Measurements from ENCODE around the gene BPI. TPM values are rescaled to one million over a fixed set of nuclear protein-coding genes. Genes with fewer than 3 reads are reported as not detected.
"Not testable (repeated sequence)": the region's sequence is repeated elsewhere in the genome, so short reads cannot be mapped to it uniquely, and the experiment has no call there.

BPI gene
- total and polyA plus RNA-seq, 2 donors = 0.09 to 0.32 TPM

DNA sequence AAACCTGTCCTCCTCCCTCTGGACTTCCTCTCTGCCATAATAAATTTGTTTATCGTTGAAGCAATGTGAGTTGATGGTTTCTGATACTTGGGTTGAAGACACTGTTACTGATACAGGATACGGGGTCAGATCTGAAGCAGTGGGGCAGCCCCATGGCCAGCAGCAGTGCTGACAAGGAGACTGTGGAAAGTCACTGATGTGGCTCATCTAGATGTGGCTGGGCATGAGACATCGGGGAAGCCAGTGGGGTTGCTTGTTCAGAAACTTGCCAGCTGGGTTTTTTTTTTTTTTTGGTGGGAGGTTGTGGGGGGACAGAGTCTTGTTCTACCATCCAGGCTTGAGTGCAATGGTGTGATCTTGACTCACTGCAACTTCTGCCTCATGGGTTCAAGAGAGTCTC is 2.6 kb upstream of the BPI start:
- H3K4me1 ChIP-seq (ENCODE audit: insufficient read depth) = no peaks in the 10 kb centered on the region
- no peak for DNase-seq (ENCODE audit: extremely low spot score)
- H3K27ac ChIP-seq (ENCODE audit: low read depth) = no peak overlapping the region
- H3K4me3 ChIP-seq (ENCODE audit: low read depth, low read length) = no peak overlapping the region
- H3K36me3 ChIP-seq (ENCODE audit: insufficient read depth) = no peaks in the 10 kb centered on the region
- WGBS = 93% methylated on average over 3 of the region's 3 CpGs

GRCh38 chr20:38302786-38303185 is 1.2 kb upstream of the BPI start:
- no peaks in the 10 kb centered on the region for H3K4me1 ChIP-seq (ENCODE audit: insufficient read depth)
- 27% methylated on average over 11 of the region's 11 CpGs for WGBS
- H3K27ac ChIP-seq (ENCODE audit: low read depth) = no peak overlapping the region
- no peak overlapping the region for H3K4me3 ChIP-seq (ENCODE audit: low read depth, low read length)
- H3K36me3 ChIP-seq (ENCODE audit: insufficient read depth) = no peaks in the 10 kb centered on the region
- no peak for DNase-seq (ENCODE audit: extremely low spot score)

GRCh38 chr20:38304845-38305447 is 990 bp downstream of the BPI start:
- H3K36me3 ChIP-seq (ENCODE audit: insufficient read depth) = no peaks in the 10 kb centered on the region
- H3K27ac ChIP-seq (ENCODE audit: low read depth) = no peak overlapping the region
- DNase-seq (ENCODE audit: extremely low spot score) = no peak
- no peak overlapping the region for H3K4me3 ChIP-seq (ENCODE audit: low read depth, low read length)
- 54% methylated on average over 8 of the region's 8 CpGs for WGBS
- H3K4me1 ChIP-seq (ENCODE audit: insufficient read depth) = no peaks in the 10 kb centered on the region

- Histone ChIP-seq H3K36me3 (ENCODE audit: insufficient read depth) (no peaks in the 10 kb centered on the region), H3K4me1 (ENCODE audit: insufficient read depth) (no peaks in the 10 kb centered on the region), H3K27ac (ENCODE audit: low read depth) (no peak overlapping the region), H3K4me3 (ENCODE audit: low read depth, low read length) (no peak overlapping the region)
- 93% methylated on average over 4 of the region's 4 CpGs for WGBS
- DNase-seq (ENCODE audit: extremely low spot score) = no peak
These were observed 1.6 kb downstream of the BPI start for GRCh38 chr20:38305541-38305940.

DNA sequence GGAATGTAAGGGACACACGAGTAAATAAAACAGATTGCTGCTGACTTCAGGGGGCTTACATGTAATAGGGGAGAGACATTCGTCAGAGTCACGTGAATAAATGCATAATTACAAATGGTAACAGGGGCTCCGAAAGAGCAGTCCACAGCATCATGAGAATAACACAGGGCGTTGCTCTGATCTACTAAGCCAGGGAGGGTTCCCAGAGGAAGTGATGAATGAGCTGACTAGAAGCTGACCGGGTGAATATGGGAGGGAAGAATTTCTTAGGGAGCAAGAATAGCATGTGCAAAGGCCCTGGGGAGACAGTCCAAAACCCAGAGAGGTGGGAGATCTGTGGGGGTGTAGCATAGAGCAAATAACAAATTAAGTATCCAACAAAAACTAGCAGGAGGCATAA is 2.4 kb downstream of the BPI start:
- no peak overlapping the region for H3K4me3 ChIP-seq (ENCODE audit: low read depth, low read length)
- H3K4me1 ChIP-seq (ENCODE audit: insufficient read depth) = no peaks in the 10 kb centered on the region
- no peaks in the 10 kb centered on the region for H3K36me3 ChIP-seq (ENCODE audit: insufficient read depth)
- H3K27ac ChIP-seq (ENCODE audit: low read depth) = no peak overlapping the region
- WGBS = 87% methylated on average over 6 of the region's 6 CpGs
- DNase-seq (ENCODE audit: extremely low spot score) = no peak

DNA sequence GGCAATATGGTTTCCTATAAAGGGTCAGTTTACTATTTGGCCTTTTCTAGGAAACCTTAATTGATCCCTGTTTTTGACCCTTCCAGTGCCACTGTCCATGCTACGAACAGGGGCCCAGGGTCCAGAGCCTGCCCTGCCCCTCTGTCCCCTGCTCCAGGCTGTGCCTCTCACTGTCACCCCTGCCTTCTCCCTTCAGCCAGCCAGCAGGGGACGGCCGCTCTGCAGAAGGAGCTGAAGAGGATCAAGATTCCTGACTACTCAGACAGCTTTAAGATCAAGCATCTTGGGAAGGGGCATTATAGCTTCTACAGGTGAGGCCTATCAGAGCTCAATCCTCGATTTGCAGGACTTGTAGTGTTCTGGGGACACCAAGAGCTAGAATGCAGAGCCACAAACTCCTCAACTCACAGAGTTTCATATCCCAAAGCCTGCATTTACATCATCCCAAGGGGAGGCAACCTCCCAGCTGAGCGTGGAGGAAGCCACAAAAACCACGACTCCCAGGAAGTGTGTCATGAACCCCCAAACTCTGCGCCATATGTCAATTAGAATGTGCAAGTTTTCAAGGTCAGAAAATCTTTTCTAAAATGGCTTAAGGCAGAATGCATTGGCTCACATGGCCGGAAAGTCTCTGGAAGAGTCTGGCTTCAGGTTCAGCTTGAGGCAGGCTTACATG is 3.6 kb downstream of the BPI start:
- Histone ChIP-seq H3K36me3 (ENCODE audit: insufficient read depth) (no peaks in the 10 kb centered on the region), H3K4me3 (ENCODE audit: low read depth, low read length) (no peak overlapping the region), H3K4me1 (ENCODE audit: insufficient read depth) (no peaks in the 10 kb centered on the region), H3K27ac (ENCODE audit: low read depth) (no peak overlapping the region)
- DNase-seq (ENCODE audit: extremely low spot score) = no peak
- 85% methylated on average over 8 of the region's 8 CpGs for WGBS

GRCh38 chr20:38308047-38308438 is 4.1 kb downstream of the BPI start:
- DNase-seq (ENCODE audit: extremely low spot score) = no peak
- no peak overlapping the region for H3K4me3 ChIP-seq (ENCODE audit: low read depth, low read length)
- H3K36me3 ChIP-seq (ENCODE audit: insufficient read depth) = no peaks in the 10 kb centered on the region
- no peaks in the 10 kb centered on the region for H3K4me1 ChIP-seq (ENCODE audit: insufficient read depth)
- WGBS = 61% methylated on average over 4 of the region's 4 CpGs
- H3K27ac ChIP-seq (ENCODE audit: low read depth) = no peak overlapping the region

DNA sequence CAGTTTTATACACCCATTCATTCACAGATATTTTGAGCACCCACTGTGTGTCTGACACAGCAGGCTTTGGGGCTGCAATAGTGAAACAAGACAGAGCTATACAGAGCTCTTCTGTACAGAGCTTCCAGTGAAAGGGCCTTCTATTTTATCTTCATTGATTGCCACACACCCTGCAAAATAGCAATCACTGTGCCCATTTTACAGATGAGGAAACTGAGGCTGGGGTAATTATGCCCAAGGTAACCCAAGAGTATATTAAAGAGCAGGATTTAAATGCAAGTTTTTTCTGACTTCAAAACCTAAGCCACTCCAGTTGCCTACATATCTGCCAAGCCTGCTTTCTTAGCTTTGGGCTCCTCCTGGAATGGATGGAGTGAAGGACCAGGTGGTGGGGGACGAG is 4.5 kb downstream of the BPI start:
- H3K4me1 ChIP-seq (ENCODE audit: insufficient read depth) = no peaks in the 10 kb centered on the region
- H3K36me3 ChIP-seq (ENCODE audit: insufficient read depth) = no peaks in the 10 kb centered on the region
- WGBS = 91% methylated on average over 1 of the region's 1 CpG
- DNase-seq (ENCODE audit: extremely low spot score) = no peak
- H3K27ac ChIP-seq (ENCODE audit: low read depth) = no peak overlapping the region
- no peak overlapping the region for H3K4me3 ChIP-seq (ENCODE audit: low read depth, low read length)

DNA sequence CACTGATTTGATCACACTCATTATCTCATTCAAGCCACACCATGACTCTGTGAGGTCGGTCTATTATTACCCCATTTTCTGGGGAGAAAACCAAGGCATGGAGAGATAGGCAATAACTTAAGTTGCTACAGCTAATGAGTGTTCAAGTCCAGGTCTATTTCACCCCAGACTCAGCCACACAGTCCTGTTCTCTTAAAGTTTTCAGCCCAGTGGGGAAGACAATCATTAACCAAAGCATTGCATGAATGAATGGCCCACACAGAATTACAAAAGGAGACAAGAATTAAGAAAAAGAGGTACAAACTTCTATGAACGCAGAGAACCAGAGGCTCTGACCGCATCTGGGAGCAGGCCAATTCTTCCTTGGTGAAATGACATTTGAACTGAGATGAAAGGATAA is 7.1 kb downstream of the BPI start:
- H3K4me1 ChIP-seq (ENCODE audit: insufficient read depth) = no peaks in the 10 kb centered on the region
- no peaks in the 10 kb centered on the region for H3K36me3 ChIP-seq (ENCODE audit: insufficient read depth)
- 92% methylated on average over 3 of the region's 3 CpGs for WGBS
- DNase-seq (ENCODE audit: extremely low spot score) = no peak
- H3K27ac ChIP-seq (ENCODE audit: low read depth) = no peak overlapping the region
- no peak overlapping the region for H3K4me3 ChIP-seq (ENCODE audit: low read depth, low read length)

DNA sequence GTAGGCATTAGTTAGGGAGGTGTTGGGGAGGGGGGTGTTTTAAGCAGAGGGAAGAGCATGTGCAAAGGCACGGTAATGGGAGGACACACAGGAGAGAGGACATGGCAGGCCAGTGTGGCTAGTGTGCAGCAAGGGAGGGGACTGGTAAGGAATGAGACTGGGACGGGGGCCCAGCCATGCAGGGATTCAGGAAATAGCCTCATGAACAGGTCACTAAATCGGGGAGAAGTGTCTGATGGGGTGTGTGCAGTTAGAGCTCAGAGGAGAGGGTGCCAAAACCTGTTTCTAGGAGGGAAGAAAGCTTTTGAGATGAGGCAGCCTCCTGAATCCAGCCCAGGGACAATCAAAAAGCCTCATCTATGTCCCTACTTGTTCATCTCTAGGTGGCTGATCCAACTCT is 7.5 kb downstream of the BPI start:
- DNase-seq (ENCODE audit: extremely low spot score) = no peak
- H3K4me3 ChIP-seq (ENCODE audit: low read depth, low read length) = no peak overlapping the region
- whole genome bisulfite sequencing = 56% methylated on average over 3 of the region's 3 CpGs
- H3K4me1 ChIP-seq (ENCODE audit: insufficient read depth) = no peaks in the 10 kb centered on the region
- no peak overlapping the region for H3K27ac ChIP-seq (ENCODE audit: low read depth)
- no peaks in the 10 kb centered on the region for H3K36me3 ChIP-seq (ENCODE audit: insufficient read depth)

GRCh38 chr20:38313676-38314075 is 9.7 kb downstream of the BPI start:
- DNase-seq (ENCODE audit: extremely low spot score) = no peak
- 97% methylated on average over 2 of the region's 2 CpGs for WGBS
- Histone ChIP-seq H3K4me1 (ENCODE audit: insufficient read depth) (no peaks in the 10 kb centered on the region), H3K36me3 (ENCODE audit: insufficient read depth) (no peaks in the 10 kb centered on the region), H3K4me3 (ENCODE audit: low read depth, low read length) (no peak overlapping the region), H3K27ac (ENCODE audit: low read depth) (no peak overlapping the region)

DNA sequence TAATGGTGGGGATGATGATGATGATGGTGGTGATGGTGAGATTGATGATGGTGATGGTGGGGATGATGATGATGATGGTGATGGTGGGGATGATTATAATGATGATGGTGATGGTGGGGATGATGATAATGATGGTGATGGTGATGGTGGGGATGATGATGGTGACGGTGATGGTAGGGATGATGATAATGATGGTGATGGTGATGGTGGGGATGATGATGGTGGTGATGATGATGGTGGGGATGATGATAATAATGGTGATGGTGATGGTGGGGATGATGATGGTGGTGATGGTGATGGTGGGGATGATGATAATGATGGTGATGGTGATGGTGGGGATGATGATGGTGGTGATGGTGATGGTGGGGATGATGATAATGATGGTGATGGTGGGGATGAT is 10.4 kb downstream of the BPI start:
- not testable (repeated sequence) for H3K27ac ChIP-seq (ENCODE audit: low read depth); H3K4me3 ChIP-seq (ENCODE audit: low read depth, low read length); DNase-seq (ENCODE audit: extremely low spot score); H3K36me3 ChIP-seq (ENCODE audit: insufficient read depth); H3K4me1 ChIP-seq (ENCODE audit: insufficient read depth)
- 93% methylated on average over 1 of the region's 1 CpG for WGBS

DNA sequence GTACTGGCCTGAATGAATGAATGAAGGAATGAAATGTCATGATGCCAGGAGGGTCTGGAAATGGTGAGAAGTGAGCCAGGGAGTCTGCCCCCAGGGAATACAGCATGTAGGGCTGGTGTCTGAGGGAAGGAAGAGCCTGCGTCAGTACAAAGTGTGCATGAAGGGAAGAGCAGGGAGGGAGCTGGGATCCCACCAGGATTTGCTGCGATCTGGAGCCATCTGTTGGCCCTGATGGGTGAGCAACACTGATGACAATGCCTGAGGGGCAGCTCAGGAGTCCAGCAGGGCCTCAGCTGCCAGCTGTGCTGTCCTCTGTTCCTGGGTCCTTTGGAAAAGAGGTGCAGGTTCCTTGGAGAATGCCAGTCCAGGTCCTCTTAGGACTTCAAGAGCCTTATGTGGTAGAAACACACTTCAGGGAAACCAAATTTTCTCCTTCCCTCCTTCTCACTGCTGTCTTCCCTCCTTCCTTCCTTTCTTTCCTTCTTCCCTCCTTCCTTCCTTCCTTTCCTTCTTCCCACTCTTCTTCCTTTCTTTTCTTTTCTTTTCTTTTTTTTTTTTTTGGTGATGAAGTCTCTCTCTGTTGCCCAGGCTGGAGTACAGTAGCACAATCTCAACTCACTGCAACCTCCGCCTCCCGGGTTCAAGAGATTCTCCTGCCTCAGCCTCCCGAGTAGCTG is 11.5 kb downstream of the BPI start:
- no peak overlapping the region for H3K4me3 ChIP-seq (ENCODE audit: low read depth, low read length)
- DNase-seq (ENCODE audit: extremely low spot score) = no peak
- WGBS = 70% methylated on average over 5 of the region's 5 CpGs
- H3K27ac ChIP-seq (ENCODE audit: low read depth) = no peak overlapping the region
- H3K36me3 ChIP-seq (ENCODE audit: insufficient read depth) = no peaks in the 10 kb centered on the region
- no peaks in the 10 kb centered on the region for H3K4me1 ChIP-seq (ENCODE audit: insufficient read depth)

- DNase-seq (ENCODE audit: extremely low spot score) = no peak
- H3K27ac ChIP-seq (ENCODE audit: low read depth) = no peak overlapping the region
- H3K4me3 ChIP-seq (ENCODE audit: low read depth, low read length) = no peak overlapping the region
- WGBS = 94% methylated on average over 4 of the region's 4 CpGs
- H3K4me1 ChIP-seq (ENCODE audit: insufficient read depth) = no peaks in the 10 kb centered on the region
- no peaks in the 10 kb centered on the region for H3K36me3 ChIP-seq (ENCODE audit: insufficient read depth)
These were observed 12.4 kb downstream of the BPI start for GRCh38 chr20:38316341-38316740.

Measured in urinary bladder (tissue), 4 donors.